ENCODE data around the gene RNF123.
"Not testable (repeated sequence)": the region's sequence is repeated elsewhere in the genome, so short reads cannot be mapped to it uniquely, and the experiment has no call there.

The RNF123 gene

GRCh38 chr3:49747792-49748480 lies 58.6 kb downstream of the RNF123 start:
- no peak overlapping the region for H3K4me3 ChIP-seq (replicated peaks; ENCODE audit: insufficient read depth, low read length)
- DNase-seq (ENCODE audit: low read depth in 1 of 2, low spot score in 1 of 2), result no peak
- TF ChIP-seq CTCF (IDR thresholded peaks at IDR 0.05; ENCODE audit: insufficient read depth, low read length) (no peak), SPI1 (IDR thresholded peaks at IDR 0.05; ENCODE audit: borderline replicate concordance, low read depth) (no peak), REST (IDR thresholded peaks at IDR 0.05; ENCODE audit: insufficient replicate concordance, low read depth) (no peak), POLR2AphosphoS5 (IDR thresholded peaks at IDR 0.05; ENCODE audit: low read depth) (no peak), GABPA (IDR thresholded peaks at IDR 0.05; ENCODE audit: low read depth) (no peak)
- H3K27me3 ChIP-seq (ENCODE audit: insufficient read depth, poor library complexity, severe bottlenecking), result no peaks in the 10 kb centered on the region
- no peak overlapping the region for H3K27ac ChIP-seq (replicated peaks)

GRCh38 chr3:49748874-49749273 lies 59.5 kb downstream of the RNF123 start:
- not testable (repeated sequence) for H3K27ac ChIP-seq (replicated peaks); DNase-seq (ENCODE audit: low read depth in 1 of 2, low spot score in 1 of 2); H3K4me3 ChIP-seq (replicated peaks; ENCODE audit: insufficient read depth, low read length); H3K27me3 ChIP-seq (ENCODE audit: insufficient read depth, poor library complexity, severe bottlenecking)

- no peak overlapping the region for H3K4me3 ChIP-seq (replicated peaks; ENCODE audit: insufficient read depth, low read length)
- TF ChIP-seq GABPA (IDR thresholded peaks at IDR 0.05; ENCODE audit: low read depth) (no peak), SPI1 (IDR thresholded peaks at IDR 0.05; ENCODE audit: borderline replicate concordance, low read depth) (no peak), CTCF (IDR thresholded peaks at IDR 0.05; ENCODE audit: insufficient read depth, low read length) (no peak), REST (IDR thresholded peaks at IDR 0.05; ENCODE audit: insufficient replicate concordance, low read depth) (no peak), POLR2AphosphoS5 (IDR thresholded peaks at IDR 0.05; ENCODE audit: low read depth) (no peak)
- H3K27me3 ChIP-seq (ENCODE audit: insufficient read depth, poor library complexity, severe bottlenecking), result no peaks in the 10 kb centered on the region
- no peak overlapping the region for H3K27ac ChIP-seq (replicated peaks)
- DNase-seq (ENCODE audit: low read depth in 1 of 2, low spot score in 1 of 2), result no peak
Measured at GRCh38 chr3:49750056-49750455, 60.7 kb downstream of the RNF123 start.

GRCh38 chr3:49751501-49751900 lies 62.1 kb downstream of the RNF123 start:
- no peaks in the 10 kb centered on the region for H3K27me3 ChIP-seq (ENCODE audit: insufficient read depth, poor library complexity, severe bottlenecking)

More at GRCh38 chr3:49751501-49751900, 62.1 kb downstream of the RNF123 start:
- no peak overlapping the region for H3K4me3 ChIP-seq (replicated peaks; ENCODE audit: insufficient read depth, low read length)
- no peak overlapping the region for H3K27ac ChIP-seq (replicated peaks)
- TF ChIP-seq SPI1 (IDR thresholded peaks at IDR 0.05; ENCODE audit: borderline replicate concordance, low read depth), result no peak
- no peak for TF ChIP-seq CTCF (IDR thresholded peaks at IDR 0.05; ENCODE audit: insufficient read depth, low read length)
- TF ChIP-seq POLR2AphosphoS5 (IDR thresholded peaks at IDR 0.05; ENCODE audit: low read depth), result no peak
- TF ChIP-seq GABPA (IDR thresholded peaks at IDR 0.05; ENCODE audit: low read depth), result no peak
- no peak for DNase-seq (ENCODE audit: low read depth in 1 of 2, low spot score in 1 of 2)

All from HL-60 (cell line).